Kidney (tissue), 22 donors: ENCODE results near the gene RCC1. TPM values are rescaled to one million over a fixed set of nuclear protein-coding genes. Genes with fewer than 3 reads are reported as not detected.

Experiments used
- DNase-seq, 5 donors: peaks; one replicate each; pipeline ENCODE4 v3.0.0-alpha.2; 2013 to 2020
- FAIRE-seq: peaks from 2 replicates; lab custom pipeline; 2012; peaks lifted over from hg19 to GRCh38; lab: Jason Lieb, UNC
- H3K27ac ChIP-seq, 2 donors: one replicate each; pipeline ENCODE4 v1.7.0; 2013; ENCODE audit warnings: low read depth in 2 of 2, low read length in 2 of 2, inconsistent platforms in 1 of 2
- H3K27me3 ChIP-seq: one replicate; pipeline ENCODE4 v1.7.1; 2013; ENCODE audit warnings: low read length, inconsistent platforms; ENCODE audit not compliant: control insufficient read depth, insufficient read depth
- H3K36me3 ChIP-seq, 3 donors: one replicate each; pipeline versions ENCODE4 v1.7.0 to v1.7.1; 2013; ENCODE audit warnings: low read length in 3 of 3, control low read depth in 1 of 3, inconsistent platforms in 1 of 3; ENCODE audit not compliant: insufficient read depth in 3 of 3, control insufficient read depth in 2 of 3
- H3K4me1 ChIP-seq, 3 donors: one replicate each; pipeline versions ENCODE4 v1.7.0 to v1.7.1; 2013; ENCODE audit warnings: low read length in 3 of 3, inconsistent platforms in 1 of 3, low read depth in 1 of 3; ENCODE audit not compliant: control insufficient read depth in 2 of 3, insufficient read depth in 2 of 3
- H3K4me3 ChIP-seq, 3 donors: one replicate each; pipeline versions ENCODE4 v1.7.0 to v1.8.1; 2013; ENCODE audit warnings: low read length in 3 of 3, control low read depth in 1 of 3, inconsistent platforms in 1 of 3
- H3K9ac ChIP-seq, 3 donors: one replicate each; pipeline versions ENCODE4 v1.7.0 to v1.7.1; 2013; ENCODE audit warnings: low read length in 3 of 3, control low read depth in 1 of 3, inconsistent platforms in 1 of 3
- H3K9me3 ChIP-seq, 3 donors: one replicate each; pipeline versions ENCODE4 v1.7.0 to v1.7.1; 2013; ENCODE audit warnings: low read length in 3 of 3, control low read depth in 1 of 3, inconsistent platforms in 1 of 3; ENCODE audit not compliant: control insufficient read depth in 2 of 3, insufficient read depth in 1 of 3
- CTCF ChIP-seq: IDR thresholded peaks from 3 replicates; pipeline ENCODE4 v1.5.1; 2012; ENCODE audit warnings: mild to moderate bottlenecking, moderate library complexity, borderline replicate concordance; ENCODE audit not compliant: insufficient read depth; ENCODE audit errors: extremely low read depth
- intact Hi-C: fragments of 100-400 bp; cut with DNase I; formaldehyde crosslinking; loops from one replicate; pipeline ENCODE4 v1.11.1; 2022
- long read RNA-seq, 10 donors: library from polyadenylated mRNA in 1 of 10; unstranded in 1 of 10; transcript quantifications; one replicate each; pipeline ENCODE4 v2.0.0 and lab custom pipeline, GENCODE V29; 2021 to 2026
- polyA plus RNA-seq: library from polyadenylated mRNA; stranded (reverse); fragments of 350-450 nt; fragmentation: Illumina TruSeq; extraction: RNeasy Lipid Tissue Mini Kit (QIAGEN cat#74804); gene quantifications from one replicate; pipeline ENCODE4 v1.2.3, GENCODE V29; 2014; ENCODE audit warnings: low read depth, low replicate concordance; ENCODE audit not compliant: insufficient read depth
- total RNA-seq: library from RNA; stranded (reverse); fragmentation: NEBNext Ultra II Directional; extraction: Animal tissue kit (Norgen Biotek cat#: 25700); gene quantifications from one replicate; pipeline ENCODE4 v1.2.1, GENCODE V29; 2021
- donor health status: control.
- donor health status: control.
- donor health status: control.
- donor health status: control.
- donor health status: control.
- donor health status: DM: yes; HTN: yes; CAD: no.
- donor health status: Normal renal cell carcinoma (clear cell type).

Gene RCC1
- total RNA-seq (19.9 TPM), polyA plus RNA-seq (5.7 TPM)
- long read RNA-seq, donor 1, partial matches to known transcripts = 0 of 4 reads
- long read RNA-seq, donor 1, other reads (novel, unspliced or antisense) = 0 of 4 reads
- long read RNA-seq, donor 2, partial matches to known transcripts = 0 of 2 reads
- long read RNA-seq, donor 2, other reads (novel, unspliced or antisense) = 0 of 2 reads
- long read RNA-seq, donor 3, partial matches to known transcripts = 0 of 2 reads
- long read RNA-seq, donor 3, other reads (novel, unspliced or antisense) = 0 of 2 reads
- long read RNA-seq, donor 4, partial matches to known transcripts = 6 of 9 reads
- long read RNA-seq, donor 4, other reads (novel, unspliced or antisense) = 0 of 9 reads
- long read RNA-seq, donor 5 = 0 reads
- long read RNA-seq, donor 6 = 0 reads
- long read RNA-seq, donor 7, partial matches to known transcripts = 0 of 12 reads
- long read RNA-seq, donor 7, other reads (novel, unspliced or antisense) = 10 of 12 reads
- long read RNA-seq, donor 8, partial matches to known transcripts = 0 of 2 reads
- long read RNA-seq, donor 8, other reads (novel, unspliced or antisense) = 0 of 2 reads
- long read RNA-seq, donor 9, partial matches to known transcripts = 0 of 1 reads
- long read RNA-seq, donor 9, other reads (novel, unspliced or antisense) = 0 of 1 reads
- long read RNA-seq, donor 10, partial matches to known transcripts = 0 of 4 reads
- long read RNA-seq, donor 10, other reads (novel, unspliced or antisense) = 0 of 4 reads

- DNase-seq (peak; percentile 98 to 100 (median 98)), FAIRE-seq (peak; percentile 45)
- Histone ChIP-seq H3K36me3 (peaks cover 15 to 24% (median 16%) of the 10 kb centered on the region in 3 donors), H3K27ac (peak within 1 kb of the TSS; percentile 71 to 75), H3K4me3 (peak within 1 kb of the TSS; percentile 95 to 100 (median 96)), H3K4me1 (peaks cover 3 to 15% (median 9%) of the 10 kb centered on the region in 3 donors), H3K9ac (peak within 1 kb of the TSS; percentile 98 to 100 (median 99)), H3K9me3 (no peaks in the 10 kb centered on the region), H3K27me3 (no peaks in the 10 kb centered on the region)
- TF ChIP-seq CTCF = no peak
- intact Hi-C loops = no loop called here
These were observed at the start of gene RCC1 for GRCh38 chr1:28505406-28506187. Gene RCC1 (plus strand): TSS chr1:28506043. CDS start chr1:28529867, 23,824 bp downstream.

GRCh38 chr1:28456078-28456477, 49.8 kb upstream of the RCC1 start:
- intact Hi-C loops = no loop called here
- DNase-seq (peak in 1 of 5 donors; percentile 54), FAIRE-seq (no peak)
- Histone ChIP-seq H3K27me3 (no peaks in the 10 kb centered on the region), H3K4me3 (no peak overlapping the region), H3K9ac (no peak overlapping the region), H3K4me1 (peaks cover 0 to 11% (median 2%) of the 10 kb centered on the region in 3 donors), H3K36me3 (peaks cover 0 to 2% (median 2%) of the 10 kb centered on the region in 3 donors), H3K9me3 (no peaks in the 10 kb centered on the region), H3K27ac (no peak overlapping the region)
- no peak for TF ChIP-seq CTCF

- Histone ChIP-seq H3K27me3 (no peaks in the 10 kb centered on the region), H3K4me1 (peaks cover 0 to 11% (median 2%) of the 10 kb centered on the region in 3 donors), H3K9ac (no peak overlapping the region), H3K4me3 (no peak overlapping the region), H3K9me3 (no peaks in the 10 kb centered on the region), H3K36me3 (peaks cover 0 to 2% (median 2%) of the 10 kb centered on the region in 3 donors), H3K27ac (no peak overlapping the region)
- intact Hi-C loops = no loop called here
- DNase-seq = no peak
- no peak for FAIRE-seq
- no peak for TF ChIP-seq CTCF
These were observed 48.2 kb upstream of the RCC1 start for GRCh38 chr1:28457678-28458077.
